Hepatocyte (in vitro differentiated cells): ENCODE measurements around the gene C12orf42. TPM values are rescaled to one million over a fixed set of nuclear protein-coding genes. Genes with fewer than 3 reads are reported as not detected.

Source experiments
- DNase-seq: peaks from one replicate; pipeline ENCODE4 v3.0.0-alpha.2; 2016; ENCODE audit warnings: low spot score
- H2AFZ ChIP-seq: fragments of 200-600 bp; sonication (generic); 2 replicates; pipeline ENCODE4 v1.6.0; 2016; ENCODE audit warnings: antibody characterized with exemption, mild to moderate bottlenecking
- H3K27ac ChIP-seq: fragments of 200-600 bp; sonication (generic); 2 replicates; pipeline ENCODE4 v1.5.1; 2016; ENCODE audit warnings: mild to moderate bottlenecking
- H3K27me3 ChIP-seq: fragments of 200-600 bp; sonication (generic); 2 replicates; pipeline ENCODE4 v1.6.1; 2016
- H3K36me3 ChIP-seq: fragments of 200-600 bp; sonication (generic); replicated peaks from 2 replicates; pipeline ENCODE4 v1.5.1; 2016; ENCODE audit warnings: low read depth; ENCODE audit not compliant: insufficient read depth
- H3K4me1 ChIP-seq: fragments of 200-600 bp; sonication (generic); 2 replicates; pipeline ENCODE4 v1.5.1; 2016; ENCODE audit warnings: mild to moderate bottlenecking, moderate library complexity; ENCODE audit not compliant: insufficient read depth
- H3K4me2 ChIP-seq: fragments of 200-600 bp; sonication (generic); 2 replicates; pipeline ENCODE4 v1.6.0; 2016
- H3K4me3 ChIP-seq: fragments of 200-600 bp; sonication (generic); 2 replicates; pipeline ENCODE4 v1.5.1; 2016; ENCODE audit warnings: mild to moderate bottlenecking
- H3K79me2 ChIP-seq: fragments of 200-600 bp; sonication (generic); 2 replicates; pipeline ENCODE4 v1.6.0; 2017; ENCODE audit warnings: mild to moderate bottlenecking
- H3K9me2 ChIP-seq: fragments of 200-600 bp; sonication (generic); replicated peaks from 2 replicates; pipeline ENCODE4 v1.6.0; 2017; ENCODE audit warnings: mild to moderate bottlenecking; ENCODE audit not compliant: insufficient read depth
- H3K9me3 ChIP-seq: fragments of 200-600 bp; sonication (generic); 2 replicates; pipeline ENCODE4 v1.5.1; 2016; ENCODE audit warnings: low read depth, mild to moderate bottlenecking
- H4K20me1 ChIP-seq: fragments of 200-600 bp; sonication (generic); 2 replicates; pipeline ENCODE4 v1.6.0; 2016; ENCODE audit warnings: mild to moderate bottlenecking; ENCODE audit not compliant: insufficient read depth, poor library complexity, severe bottlenecking
- CTCF ChIP-seq: fragments of 200-600 bp; sonication (generic); IDR thresholded peaks from 2 replicates; pipeline ENCODE4 v1.5.1; 2016; ENCODE audit warnings: antibody characterized with exemption, mild to moderate bottlenecking; ENCODE audit not compliant: poor library complexity
- EZH2 ChIP-seq: fragments of 200-600 bp; sonication (generic); IDR thresholded peaks from 2 replicates; pipeline ENCODE4 v1.6.1; 2016; ENCODE audit warnings: antibody characterized with exemption, mild to moderate bottlenecking, borderline replicate concordance
- EZH2phosphoT487 ChIP-seq: fragments of 200-600 bp; sonication (generic); IDR thresholded peaks from one replicate; pipeline ENCODE4 v1.6.1; 2018; ENCODE audit warnings: antibody characterized with exemption, mild to moderate bottlenecking, low read depth, moderate library complexity; ENCODE audit not compliant: unreplicated experiment, severe bottlenecking
- WGBS: methylation state at CpG from one replicate; pipeline ENCODE4 v1.1.6; 2016; ENCODE audit warnings: low lambda C conversion rate; ENCODE audit errors: missing lambda C conversion rate; 5-methylcytosine and 5-hydroxymethylcytosine counted together
- polyA plus RNA-seq: library from polyadenylated mRNA; unstranded; fragments of >200 nt; fragmentation: Nextera tagmentation; extraction: Ambion mirVana; gene quantifications from 2 replicates; pipeline ENCODE4 v1.2.1, GENCODE V29; 2016
- total RNA-seq: library from RNA; depleted of rRNA; stranded (reverse); fragments of >200 nt; gene quantifications from 2 replicates; pipeline ENCODE4 v1.2.3, GENCODE V29; 2014

The C12orf42 gene
- total and polyA plus RNA-seq, 2 experiments from 2014 or later: not detected

- Histone ChIP-seq H3K4me1 (no peaks in the 10 kb centered on the region), H3K36me3 (no peaks in the 10 kb centered on the region), H3K4me3 (no peak overlapping the region), H3K9me3 (no peaks in the 10 kb centered on the region), H3K27ac (no peak overlapping the region), H3K4me2 (no peak overlapping the region), H2AFZ (no peak overlapping the region), H4K20me1 (no peaks in the 10 kb centered on the region), H3K9me2 (no peaks in the 10 kb centered on the region), H3K27me3 (no peaks in the 10 kb centered on the region), H3K79me2 (no peaks in the 10 kb centered on the region)
- DNase-seq: no peak
- TF ChIP-seq EZH2phosphoT487: no peak
- TF ChIP-seq CTCF: no peak
- no peak for TF ChIP-seq EZH2
- WGBS: 100% methylated on average over 3 of the region's 3 CpGs
These were observed 21.4 kb upstream of the C12orf42 start for GRCh38 chr12:103517161-103517560.

DNA sequence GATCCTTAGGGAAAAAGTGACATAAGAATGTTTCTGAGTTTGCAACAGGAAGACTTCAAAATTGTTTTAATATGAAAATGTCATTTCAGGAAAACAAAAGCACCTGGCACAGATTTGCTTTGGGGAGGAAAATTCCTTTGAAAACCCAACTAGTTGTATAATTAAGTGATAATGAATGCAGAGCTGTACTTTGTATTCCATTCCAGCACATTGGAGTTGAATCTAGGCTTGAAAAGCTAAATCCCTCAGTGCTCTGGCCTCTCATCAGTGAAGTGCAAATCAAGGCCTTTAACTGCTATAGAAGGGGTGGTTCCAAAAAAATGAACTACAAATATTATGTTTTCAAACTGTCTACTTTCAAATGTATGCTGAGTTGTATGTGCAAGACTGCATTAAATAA is 19.6 kb upstream of the C12orf42 start:
- H3K9me2 ChIP-seq: no peaks in the 10 kb centered on the region
- no peaks in the 10 kb centered on the region for H3K36me3 ChIP-seq
- no peaks in the 10 kb centered on the region for H3K79me2 ChIP-seq
- no peaks in the 10 kb centered on the region for H3K27me3 ChIP-seq
- H4K20me1 ChIP-seq: no peaks in the 10 kb centered on the region
- H3K4me2 ChIP-seq: no peak overlapping the region
- DNase-seq: no peak
- H3K4me3 ChIP-seq: no peak overlapping the region
- no peaks in the 10 kb centered on the region for H3K4me1 ChIP-seq
- H3K27ac ChIP-seq: no peak overlapping the region
- no peaks in the 10 kb centered on the region for H3K9me3 ChIP-seq
- no peak overlapping the region for H2AFZ ChIP-seq
- TF ChIP-seq EZH2 (no peak), EZH2phosphoT487 (no peak), CTCF (no peak)

GRCh38 chr12:103513875-103514274 is 18.1 kb upstream of the C12orf42 start:
- no peaks in the 10 kb centered on the region for H3K9me2 ChIP-seq
- no peak overlapping the region for H2AFZ ChIP-seq
- H4K20me1 ChIP-seq: no peaks in the 10 kb centered on the region
- H3K27me3 ChIP-seq: peaks cover 6% of the 10 kb centered on the region
- no peaks in the 10 kb centered on the region for H3K79me2 ChIP-seq
- TF ChIP-seq EZH2 (no peak), EZH2phosphoT487 (no peak), CTCF (no peak)
- H3K4me3 ChIP-seq: no peak overlapping the region
- H3K27ac ChIP-seq: no peak overlapping the region
- H3K36me3 ChIP-seq: no peaks in the 10 kb centered on the region
- no peaks in the 10 kb centered on the region for H3K4me1 ChIP-seq
- 78% methylated on average over 3 of the region's 3 CpGs for WGBS
- DNase-seq: no peak
- no peaks in the 10 kb centered on the region for H3K9me3 ChIP-seq
- H3K4me2 ChIP-seq: no peak overlapping the region

- Histone ChIP-seq H4K20me1 (no peaks in the 10 kb centered on the region), H3K9me2 (no peaks in the 10 kb centered on the region), H3K79me2 (no peaks in the 10 kb centered on the region), H3K9me3 (no peaks in the 10 kb centered on the region), H2AFZ (no peak overlapping the region), H3K36me3 (no peaks in the 10 kb centered on the region), H3K4me2 (no peak overlapping the region), H3K27ac (no peak overlapping the region), H3K4me3 (no peak overlapping the region), H3K27me3 (peaks cover 6% of the 10 kb centered on the region), H3K4me1 (no peaks in the 10 kb centered on the region)
- WGBS: 88% methylated on average over 9 of the region's 9 CpGs
- TF ChIP-seq CTCF (no peak), EZH2phosphoT487 (no peak), EZH2 (no peak)
- DNase-seq: no peak
These were observed 9.8 kb upstream of the C12orf42 start for GRCh38 chr12:103505371-103506236.
